GM12878 (cell line): ENCODE data around the gene MOCOS. TPM values are rescaled to one million over a fixed set of nuclear protein-coding genes. Genes with fewer than 3 reads are reported as not detected.

Experiments used
- ATAC-seq: fragments of 200-7000 bp; cut with Tn5 transposase; 3 replicates; pipeline ENCODE4 v1.9.1; 2020; ENCODE audit warnings: mild to moderate bottlenecking, moderate library complexity
- BruUV-seq: library from RNA; stranded (reverse); fragments of 400-500 nt; replicated peaks from 2 replicates; lab custom pipeline; 2021; lab: Mats Ljungman, UMichigan
- CTCF ChIA-PET: fragments of 300-600 bp; sonication (Branson Sonifier 250); formaldehyde crosslinking; extraction: SDS; loops from one replicate; lab custom pipeline; 2021; ENCODE audit warnings: inconsistent platforms; lab: Yijun Ruan, JAX
- POLR2A ChIA-PET: fragments of 350-600 bp; formaldehyde crosslinking; extraction: SDS; loops from one replicate; lab custom pipeline; 2021; ENCODE audit warnings: inconsistent platforms; lab: Charles Lee
- RAD21 ChIA-PET: fragments of 300-600 bp; sonication (Branson Sonifier 250); formaldehyde crosslinking; loops from one replicate; lab custom pipeline; 2023; ENCODE audit warnings: antibody characterized with exemption; ENCODE audit not compliant: unreplicated experiment; lab: Charles Lee
- SMC1A ChIA-PET: fragments of 300-600 bp; sonication (Branson Sonifier 250); formaldehyde crosslinking; loops from one replicate; lab custom pipeline; 2023; ENCODE audit not compliant: unreplicated experiment, uncharacterized antibody; lab: Charles Lee
- DNase-seq: peaks from one replicate; pipeline ENCODE4 v3.0.0-alpha.2; 2011; ENCODE audit warnings: low read depth, low spot score
- FAIRE-seq: peaks from 3 replicates; lab custom pipeline; 2011; peaks lifted over from hg19 to GRCh38; lab: Jason Lieb, UNC
- H2AFZ ChIP-seq: 2 replicates; pipeline ENCODE4 v1.6.0; 2011; ENCODE audit warnings: low read depth, low read length, control low read depth; ENCODE audit not compliant: control insufficient read depth
- H3K27ac ChIP-seq: 2 replicates; pipeline ENCODE4 v1.5.1; 2011; ENCODE audit warnings: control low read depth; ENCODE audit not compliant: control insufficient read depth, insufficient read depth
- H3K27me3 ChIP-seq, 2 experiments: replicated peaks in 1 of 2; 2 replicates each; pipeline versions ENCODE4 v1.6.0 to v1.6.1; 2011; ENCODE audit warnings: low read length in 1 of 2; ENCODE audit not compliant: control insufficient read depth in 2 of 2, insufficient read depth in 2 of 2
- H3K36me3 ChIP-seq, 2 experiments: 2 replicates each; pipeline ENCODE4 v1.5.1; 2011; ENCODE audit warnings: low read length in 1 of 2; ENCODE audit not compliant: control insufficient read depth in 2 of 2, insufficient read depth in 2 of 2
- H3K4me1 ChIP-seq: 2 replicates; pipeline ENCODE4 v1.6.1; 2011; ENCODE audit warnings: mild to moderate bottlenecking, low read length, moderate library complexity, mixed read lengths; ENCODE audit not compliant: control insufficient read depth, insufficient read depth
- H3K4me2 ChIP-seq: 2 replicates; pipeline ENCODE4 v1.6.0; 2011; ENCODE audit warnings: control low read depth; ENCODE audit not compliant: control insufficient read depth, insufficient read depth
- H3K4me3 ChIP-seq: fragments of 200-600 bp; sonication (generic); 2 replicates; pipeline ENCODE4 v1.5.1; 2016
- H3K79me2 ChIP-seq: 2 replicates; pipeline ENCODE4 v1.6.0; 2011; ENCODE audit warnings: low read length; ENCODE audit not compliant: control insufficient read depth, insufficient read depth
- H3K9ac ChIP-seq: 2 replicates; pipeline ENCODE4 v1.8.0; 2011; ENCODE audit warnings: low read length, control low read depth, mixed read lengths; ENCODE audit not compliant: control insufficient read depth, insufficient read depth
- H3K9me3 ChIP-seq: replicated peaks from 3 replicates; pipeline ENCODE4 v1.5.1; 2011; ENCODE audit warnings: mild to moderate bottlenecking, low read length; ENCODE audit not compliant: control insufficient read depth, insufficient read depth
- H4K20me1 ChIP-seq: 2 replicates; pipeline ENCODE4 v1.6.0; 2011; ENCODE audit not compliant: control insufficient read depth, insufficient read depth
- ATF2 ChIP-seq: IDR thresholded peaks from 2 replicates; pipeline ENCODE4 v1.6.1; 2012; ENCODE audit warnings: low read length, inconsistent platforms
- ATF3 ChIP-seq: IDR thresholded peaks from 2 replicates; pipeline ENCODE4 v1.6.1; 2011; ENCODE audit warnings: low read depth, mild to moderate bottlenecking, low read length, moderate library complexity, borderline replicate concordance; ENCODE audit errors: extremely low read depth
- CBFB ChIP-seq: IDR thresholded peaks from 2 replicates; pipeline ENCODE4 v1.6.1; 2016; ENCODE audit warnings: antibody characterized with exemption, low read depth
- CBX5 ChIP-seq: sonication (generic); IDR thresholded peaks from 2 replicates; pipeline ENCODE4 v1.6.1; 2016; ENCODE audit warnings: low read depth, moderate library complexity, mild to moderate bottlenecking, inconsistent platforms
- FOS ChIP-seq: IDR thresholded peaks from 3 replicates; pipeline ENCODE4 v1.6.1; 2011; ENCODE audit warnings: borderline replicate concordance; ENCODE audit not compliant: insufficient read length; ENCODE audit errors: extremely low read depth
- NFXL1 ChIP-seq: fragments of 450-650 bp; IDR thresholded peaks from 2 replicates; pipeline ENCODE4 v1.6.1; 2017; ENCODE audit warnings: antibody characterized with exemption, mild to moderate bottlenecking, borderline replicate concordance
- NFYB ChIP-seq: IDR thresholded peaks from 2 replicates; pipeline ENCODE4 v1.6.1; 2011; ENCODE audit warnings: low read depth, mild to moderate bottlenecking, low read length, improper control_type of control experiment, moderate library complexity; ENCODE audit not compliant: insufficient read depth
- POLR2AphosphoS5 ChIP-seq: IDR thresholded peaks from 2 replicates; pipeline ENCODE4 v1.6.1; 2011; ENCODE audit warnings: mild to moderate bottlenecking, low read length, inconsistent platforms
- SIN3A ChIP-seq: IDR thresholded peaks from 2 replicates; pipeline ENCODE4 v1.6.1; 2012; ENCODE audit warnings: low read depth, low read length, improper control_type of control experiment
- SKIL ChIP-seq: fragments of 450-650 bp; IDR thresholded peaks from 2 replicates; pipeline ENCODE4 v1.6.1; 2017; ENCODE audit warnings: mild to moderate bottlenecking, low read depth, inconsistent platforms; ENCODE audit not compliant: poor library complexity, severe bottlenecking
- SP1 ChIP-seq: IDR thresholded peaks from one replicate; pipeline ENCODE4 v1.6.1; 2011; ENCODE audit warnings: low read depth, low read length
- SREBF2 ChIP-seq: IDR thresholded peaks from 2 replicates; pipeline ENCODE4 v1.6.1; 2012; ENCODE audit warnings: mild to moderate bottlenecking, low read length
- TARDBP ChIP-seq: IDR thresholded peaks from 2 replicates; pipeline ENCODE4 v1.6.1; 2016; ENCODE audit warnings: borderline replicate concordance
- YY1 ChIP-seq: IDR thresholded peaks from 2 replicates; pipeline ENCODE4 v1.6.1; 2011; ENCODE audit warnings: low read depth, mild to moderate bottlenecking, low read length
- ZBED1 ChIP-seq: IDR thresholded peaks from 2 replicates; pipeline ENCODE4 v1.6.1; 2016; ENCODE audit warnings: borderline replicate concordance
- WGBS: methylation state at CpG from one replicate; pipeline ENCODE4 v1.1.6; 2016; ENCODE audit warnings: low lambda C conversion rate; ENCODE audit not compliant: insufficient replicate concordance, insufficient coverage; ENCODE audit errors: missing lambda C conversion rate; 5-methylcytosine and 5-hydroxymethylcytosine counted together
- in situ Hi-C: fragments of 300-500 bp; cut with MboI; formaldehyde crosslinking; loops from 9 replicates; pipeline ENCODE4 v1.14.3; 2018; ENCODE audit warnings: mixed read lengths
- intact Hi-C: fragments of 100-400 bp; cut with micrococcal nuclease; formaldehyde crosslinking; loops from one replicate; pipeline ENCODE4 v1.14.2; 2022; ENCODE audit not compliant: unreplicated experiment
- polyA plus RNA-seq, 11 experiments: library from polyadenylated mRNA; depleted of rRNA in 4 of 11; unstranded in 6 of 11; stranded (reverse) in 5 of 11; fragments of >200 nt; fragmentation: Nextera tagmentation in 4 of 11; fragmentation: Illumina TruSeq in 1 of 11; extraction: Ambion mirVana in 4 of 11; extraction: Trizol in 1 of 11; gene quantifications; 1 replicate in 1 of 11; 2 replicates in 10 of 11; pipeline versions ENCODE4 v1.2.1 to v1.2.3, GENCODE V29; 2011 to 2016; ENCODE audit warnings: inconsistent platforms in 2 of 11, missing spikeins in 2 of 11, low read depth in 1 of 11
- total RNA-seq, 4 experiments: library from RNA; depleted of rRNA in 3 of 4; stranded (reverse); fragments of >200 nt in 3 of 4; fragmentation: Illumina TruSeq in 1 of 4; extraction: Trizol in 1 of 4; gene quantifications; 2 replicates each; pipeline versions ENCODE4 v1.2.1 to v1.2.3, GENCODE V29; 2013 to 2021

The MOCOS gene
- total and polyA plus RNA-seq, 10 of the 15 experiments (the other 5 are each of a cell fraction or from before 2014, with no cell fraction given): 0.16 to 0.56 (median 0.33) TPM

- Histone ChIP-seq H2AFZ (no peak overlapping the region), H3K4me1 (no peaks in the 10 kb centered on the region; the same call in 1 of the 2 replicates), H3K27me3 (no peaks in the 10 kb centered on the region), H3K9me3 (no peaks in the 10 kb centered on the region), H3K9ac (no peak overlapping the region), H3K36me3 (no peaks in the 10 kb centered on the region; a peak in 1 of 4 replicates), H4K20me1 (no peaks in the 10 kb centered on the region), H3K79me2 (no peaks in the 10 kb centered on the region), H3K4me2 (no peak overlapping the region), H3K27ac (no peak overlapping the region), H3K4me3 (no peak overlapping the region)
- intact Hi-C loops (no loop called here), in situ Hi-C loops (no loop called here)
- WGBS: 36% methylated on average over 2 of the region's 3 CpGs
- FAIRE-seq (no peak), DNase-seq (no peak), ATAC-seq (no peak)
- ChIA-PET CTCF (interaction anchor here (1.5 to 1.9 kb wide), 2 partner anchors 31 to 87 kb away, joined by 3 to 5 read pairs; no protein-coding TSS in a partner anchor), SMC1A (no interaction called here), RAD21 (no interaction called here), POLR2A (no interaction called here)
- no peak for TF ChIP-seq ZBED1
- no peak for TF ChIP-seq FOS
- TF ChIP-seq TARDBP: no peak
- TF ChIP-seq SIN3A: no peak
- TF ChIP-seq SKIL: no peak
- no peak for TF ChIP-seq SP1
- TF ChIP-seq CBFB: no peak
- no peak for TF ChIP-seq POLR2AphosphoS5
- TF ChIP-seq ATF2: no peak
- TF ChIP-seq SREBF2: no peak
- TF ChIP-seq CBX5: no peak
- no peak for TF ChIP-seq YY1
- no peak for TF ChIP-seq NFXL1
- TF ChIP-seq NFYB: no peak
- TF ChIP-seq ATF3: no peak
- BruUV-seq: no TSS peak
These were observed 8.3 kb downstream of the MOCOS start for GRCh38 chr18:36195427-36196122.
